ENCODE data around the gene ZNF750. TPM values are rescaled to one million over a fixed set of nuclear protein-coding genes. Genes with fewer than 3 reads are reported as not detected.
A peak's percentile ranks its signal among the peaks of the same experiment; 100 is the strongest.

ZNF750 gene
- total and polyA plus RNA-seq, 2 of the 13 experiments (the other 11 are each of a cell fraction or from before 2014, with no cell fraction given) = not detected

DNA sequence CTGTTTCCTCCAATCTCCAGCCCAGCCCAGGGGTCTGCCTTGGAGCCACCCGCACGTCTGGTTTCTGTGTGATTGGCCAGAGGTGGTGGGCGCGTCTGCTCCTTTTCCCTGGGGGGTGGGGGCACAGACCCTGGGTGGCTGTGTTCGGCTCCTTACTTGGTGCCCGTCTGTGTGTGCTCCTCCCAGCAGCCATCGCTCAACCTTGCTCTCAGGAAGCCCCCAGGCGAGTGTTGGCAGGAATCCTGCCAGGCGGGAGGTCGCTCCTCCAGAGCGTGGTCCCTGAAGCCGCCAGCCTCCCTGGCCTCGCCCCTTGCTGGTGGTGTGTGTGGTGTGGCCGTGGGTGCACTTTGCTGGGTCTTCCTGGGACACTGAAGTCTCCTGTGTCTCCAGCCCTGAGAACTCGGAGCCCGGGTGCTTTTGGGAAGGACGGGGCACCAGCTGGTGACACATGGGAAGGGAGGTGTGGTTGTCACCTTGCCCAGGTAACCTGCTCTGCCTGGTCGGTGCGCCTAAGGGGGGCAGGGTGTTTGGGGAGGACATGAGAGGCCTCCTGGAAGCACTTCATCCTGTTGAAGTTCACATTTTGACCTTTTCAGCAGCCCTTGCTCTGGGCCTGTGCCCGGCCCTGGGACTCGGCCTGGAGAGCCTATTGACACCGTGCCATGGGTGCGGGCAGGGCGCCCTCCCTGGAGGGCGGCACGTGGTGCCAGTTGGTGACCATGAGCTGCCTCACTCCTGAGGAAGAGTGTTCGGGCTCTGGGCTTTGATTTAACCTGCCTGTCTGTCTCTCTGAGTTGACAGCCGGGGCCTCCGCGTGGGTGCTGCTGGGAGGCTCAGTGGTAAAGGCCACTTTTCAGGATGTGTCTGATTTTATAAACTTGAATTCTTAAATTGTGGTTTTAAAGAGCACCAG is 49.0 kb upstream of the ZNF750 start (continued):
- no peak for TF ChIP-seq KDM6A (CRISPR knock-in tag; IDR thresholded peaks at IDR 0.05; ENCODE audit: low read depth)
- TF ChIP-seq, protein P1, sequence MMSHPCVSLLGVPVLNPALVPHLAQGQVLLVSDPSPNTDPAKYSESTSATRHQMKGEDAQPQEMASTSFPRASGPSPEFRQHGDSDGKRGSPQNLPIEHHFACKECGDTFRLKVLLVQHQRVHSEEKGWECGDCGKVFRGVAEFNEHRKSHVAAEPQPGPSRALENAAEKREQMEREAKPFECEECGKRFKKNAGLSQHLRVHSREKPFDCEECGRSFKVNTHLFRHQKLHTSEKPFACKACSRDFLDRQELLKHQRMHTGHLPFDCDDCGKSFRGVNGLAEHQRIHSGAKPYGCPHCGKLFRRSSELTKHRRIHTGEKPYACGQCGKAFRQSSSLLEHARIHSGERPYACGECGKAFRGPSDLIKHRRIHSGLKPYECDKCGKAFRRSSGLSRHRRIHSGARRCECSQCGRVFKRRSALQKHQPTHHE (CRISPR knock-in tag; IDR thresholded peaks at IDR 0.05; ENCODE audit: borderline replicate concordance) = no peak
- peak; percentile 21 for TF ChIP-seq RBM22 (optimal IDR thresholded peaks at IDR 0.05; ENCODE audit: low read length)
- TF ChIP-seq GATA4 (IDR thresholded peaks at IDR 0.05; ENCODE audit: borderline replicate concordance, low read depth) = no peak
- no peak for TF ChIP-seq ZNF296 (CRISPR knock-in tag; conservative IDR thresholded peaks at IDR 0.05)
- TF ChIP-seq ARNT (IDR thresholded peaks at IDR 0.05) = no peak
- TF ChIP-seq, protein P2, sequence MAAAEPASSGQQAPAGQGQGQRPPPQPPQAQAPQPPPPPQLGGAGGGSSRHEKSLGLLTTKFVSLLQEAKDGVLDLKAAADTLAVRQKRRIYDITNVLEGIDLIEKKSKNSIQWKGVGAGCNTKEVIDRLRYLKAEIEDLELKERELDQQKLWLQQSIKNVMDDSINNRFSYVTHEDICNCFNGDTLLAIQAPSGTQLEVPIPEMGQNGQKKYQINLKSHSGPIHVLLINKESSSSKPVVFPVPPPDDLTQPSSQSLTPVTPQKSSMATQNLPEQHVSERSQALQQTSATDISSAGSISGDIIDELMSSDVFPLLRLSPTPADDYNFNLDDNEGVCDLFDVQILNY (CRISPR knock-in tag; conservative IDR thresholded peaks at IDR 0.05) = 0 out of 2 replicates have a peak, but pooled peaks have one; percentile 28
- no peak for TF ChIP-seq IRX3 (CRISPR knock-in tag; IDR thresholded peaks at IDR 0.05; ENCODE audit: borderline replicate concordance, low read depth)
- no peak for TF ChIP-seq ZNF547 (CRISPR knock-in tag; IDR thresholded peaks at IDR 0.05)
- TF ChIP-seq NAIF1 (CRISPR knock-in tag; IDR thresholded peaks at IDR 0.05; ENCODE audit: borderline replicate concordance) = no peak
- TF ChIP-seq, protein P3, sequence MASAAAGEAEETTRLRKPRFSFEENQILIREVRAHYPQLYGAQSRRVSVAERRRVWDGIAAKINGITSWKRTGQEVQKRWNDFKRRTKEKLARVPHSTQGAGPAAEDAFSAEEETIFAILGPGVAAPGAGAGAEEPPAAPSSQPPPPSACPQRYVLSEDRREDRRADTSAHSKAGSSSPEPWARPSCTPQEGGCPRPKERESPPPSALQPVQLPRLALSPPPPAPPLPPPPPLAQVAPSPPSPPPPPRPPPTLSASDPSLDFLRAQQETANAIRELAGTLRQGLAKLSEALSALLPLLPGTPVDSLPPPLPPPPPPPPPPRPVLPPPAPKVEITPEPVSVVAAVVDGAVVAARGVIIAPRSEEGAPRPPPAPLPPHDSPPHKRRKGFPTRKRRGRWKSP (CRISPR knock-in tag; IDR thresholded peaks at IDR 0.05) = no peak
- no peak for TF ChIP-seq PAF1 (CRISPR knock-in tag; IDR thresholded peaks at IDR 0.05)
- TF ChIP-seq, protein P4, sequence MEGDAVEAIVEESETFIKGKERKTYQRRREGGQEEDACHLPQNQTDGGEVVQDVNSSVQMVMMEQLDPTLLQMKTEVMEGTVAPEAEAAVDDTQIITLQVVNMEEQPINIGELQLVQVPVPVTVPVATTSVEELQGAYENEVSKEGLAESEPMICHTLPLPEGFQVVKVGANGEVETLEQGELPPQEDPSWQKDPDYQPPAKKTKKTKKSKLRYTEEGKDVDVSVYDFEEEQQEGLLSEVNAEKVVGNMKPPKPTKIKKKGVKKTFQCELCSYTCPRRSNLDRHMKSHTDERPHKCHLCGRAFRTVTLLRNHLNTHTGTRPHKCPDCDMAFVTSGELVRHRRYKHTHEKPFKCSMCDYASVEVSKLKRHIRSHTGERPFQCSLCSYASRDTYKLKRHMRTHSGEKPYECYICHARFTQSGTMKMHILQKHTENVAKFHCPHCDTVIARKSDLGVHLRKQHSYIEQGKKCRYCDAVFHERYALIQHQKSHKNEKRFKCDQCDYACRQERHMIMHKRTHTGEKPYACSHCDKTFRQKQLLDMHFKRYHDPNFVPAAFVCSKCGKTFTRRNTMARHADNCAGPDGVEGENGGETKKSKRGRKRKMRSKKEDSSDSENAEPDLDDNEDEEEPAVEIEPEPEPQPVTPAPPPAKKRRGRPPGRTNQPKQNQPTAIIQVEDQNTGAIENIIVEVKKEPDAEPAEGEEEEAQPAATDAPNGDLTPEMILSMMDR (CRISPR knock-in tag; IDR thresholded peaks at IDR 0.05) = no peak
- TF ChIP-seq, protein P5, sequence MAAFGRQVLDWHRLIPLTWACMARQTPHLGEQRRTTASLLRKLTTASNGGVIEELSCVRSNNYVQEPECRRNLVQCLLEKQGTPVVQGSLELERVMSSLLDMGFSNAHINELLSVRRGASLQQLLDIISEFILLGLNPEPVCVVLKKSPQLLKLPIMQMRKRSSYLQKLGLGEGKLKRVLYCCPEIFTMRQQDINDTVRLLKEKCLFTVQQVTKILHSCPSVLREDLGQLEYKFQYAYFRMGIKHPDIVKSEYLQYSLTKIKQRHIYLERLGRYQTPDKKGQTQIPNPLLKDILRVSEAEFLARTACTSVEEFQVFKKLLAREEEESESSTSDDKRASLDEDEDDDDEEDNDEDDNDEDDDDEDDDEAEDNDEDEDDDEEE (CRISPR knock-in tag; IDR thresholded peaks at IDR 0.05) = no peak
- no peak for TF ChIP-seq RFX5 (IDR thresholded peaks at IDR 0.05; ENCODE audit: low read depth, low read length)
- no peak; the same call in 1 of the 2 replicates for TF ChIP-seq TSC22D2 (CRISPR knock-in tag; IDR thresholded peaks at IDR 0.05; ENCODE audit: borderline replicate concordance)
- TF ChIP-seq, protein P6, sequence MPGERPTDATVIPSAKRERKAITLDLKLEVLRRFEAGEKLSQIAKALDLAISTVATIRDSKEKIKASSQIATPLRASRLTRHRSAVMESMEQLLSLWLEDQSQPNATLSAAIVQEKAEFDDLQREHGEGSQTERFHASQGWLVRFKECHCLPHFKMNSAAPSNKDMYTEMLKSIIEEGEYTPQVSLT (CRISPR knock-in tag; IDR thresholded peaks at IDR 0.05; ENCODE audit: borderline replicate concordance, low read depth) = no peak
- TF ChIP-seq MED13 (CRISPR knock-in tag; IDR thresholded peaks at IDR 0.05) = no peak
- peak; percentile 83 for TF ChIP-seq AGO1 (IDR thresholded peaks at IDR 0.05; ENCODE audit: low read depth, low read length, poor library complexity, severe bottlenecking)
- no peak for TF ChIP-seq CCAR2 (optimal IDR thresholded peaks at IDR 0.05; ENCODE audit: low read depth, low read length)
- no peak for TF ChIP-seq SOX5 (CRISPR knock-in tag; IDR thresholded peaks at IDR 0.05; ENCODE audit: borderline replicate concordance)
- no peak for TF ChIP-seq GTF2F1 (IDR thresholded peaks at IDR 0.05; ENCODE audit: low read length)
- TF ChIP-seq NFE2 (CRISPR knock-in tag; IDR thresholded peaks at IDR 0.05) = no peak
- no peak for TF ChIP-seq ZNF383 (CRISPR knock-in tag; IDR thresholded peaks at IDR 0.05; ENCODE audit: borderline replicate concordance)
